ENCODE data around the gene CPLANE1. TPM values are rescaled to one million over a fixed set of nuclear protein-coding genes. Genes with fewer than 3 reads are reported as not detected.

Gene CPLANE1
- total RNA-seq, 1 donor from 2014 or later, result 13.1 TPM

DNA sequence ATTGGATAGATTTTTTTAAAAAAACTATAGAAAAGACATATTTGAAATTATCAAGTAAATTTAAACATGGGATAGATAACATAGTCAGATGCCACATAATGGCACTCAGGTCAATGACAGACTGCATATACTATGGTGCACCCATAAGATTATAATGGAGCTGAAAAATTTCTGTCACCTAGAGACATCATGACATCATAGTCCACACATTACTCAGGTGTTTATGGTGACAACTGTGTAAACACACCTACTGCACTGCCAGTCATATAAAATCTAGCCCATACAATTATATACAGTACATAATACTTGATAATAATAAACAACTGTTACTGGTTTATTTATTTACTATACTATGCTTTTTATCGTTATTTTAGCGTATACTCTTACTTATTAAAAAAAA lies 58.6 kb downstream of the CPLANE1 start:
- no peaks in the 10 kb centered on the region for H3K27me3 ChIP-seq
- H3K27ac ChIP-seq, result no peak overlapping the region
- no peak overlapping the region for H3K4me3 ChIP-seq
- TF ChIP-seq, protein P1, sequence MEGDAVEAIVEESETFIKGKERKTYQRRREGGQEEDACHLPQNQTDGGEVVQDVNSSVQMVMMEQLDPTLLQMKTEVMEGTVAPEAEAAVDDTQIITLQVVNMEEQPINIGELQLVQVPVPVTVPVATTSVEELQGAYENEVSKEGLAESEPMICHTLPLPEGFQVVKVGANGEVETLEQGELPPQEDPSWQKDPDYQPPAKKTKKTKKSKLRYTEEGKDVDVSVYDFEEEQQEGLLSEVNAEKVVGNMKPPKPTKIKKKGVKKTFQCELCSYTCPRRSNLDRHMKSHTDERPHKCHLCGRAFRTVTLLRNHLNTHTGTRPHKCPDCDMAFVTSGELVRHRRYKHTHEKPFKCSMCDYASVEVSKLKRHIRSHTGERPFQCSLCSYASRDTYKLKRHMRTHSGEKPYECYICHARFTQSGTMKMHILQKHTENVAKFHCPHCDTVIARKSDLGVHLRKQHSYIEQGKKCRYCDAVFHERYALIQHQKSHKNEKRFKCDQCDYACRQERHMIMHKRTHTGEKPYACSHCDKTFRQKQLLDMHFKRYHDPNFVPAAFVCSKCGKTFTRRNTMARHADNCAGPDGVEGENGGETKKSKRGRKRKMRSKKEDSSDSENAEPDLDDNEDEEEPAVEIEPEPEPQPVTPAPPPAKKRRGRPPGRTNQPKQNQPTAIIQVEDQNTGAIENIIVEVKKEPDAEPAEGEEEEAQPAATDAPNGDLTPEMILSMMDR (IDR thresholded peaks at IDR 0.05), result no peak
- no peak for DNase-seq (ENCODE audit: low spot score in 2 of 2)
- H3K36me3 ChIP-seq, result peaks cover 46 to 72% of the 10 kb centered on the region in 2 donors
- intact Hi-C loops (cut with DNase I), result no loop called here
- H3K9me3 ChIP-seq, result no peaks in the 10 kb centered on the region
- no peaks in the 10 kb centered on the region for H3K4me1 ChIP-seq

DNA sequence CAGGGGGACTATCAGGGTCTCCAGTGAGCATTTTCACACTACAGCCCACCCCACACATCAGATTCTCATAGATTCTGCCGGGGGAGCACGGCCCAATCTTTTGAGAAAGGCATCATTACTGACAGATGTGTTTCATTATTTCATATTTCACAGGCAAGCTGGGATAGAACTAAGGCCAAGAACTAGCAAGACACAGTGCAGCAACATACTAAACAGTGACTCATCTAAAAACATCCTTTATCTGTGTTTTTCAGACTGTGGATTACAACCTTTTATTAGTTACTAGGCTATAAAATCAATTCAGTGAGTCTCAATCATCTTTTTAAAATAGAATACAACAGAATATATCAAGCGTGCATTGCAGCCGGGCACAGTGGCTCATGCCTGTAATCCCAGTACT lies 59.8 kb downstream of the CPLANE1 start:
- intact Hi-C loops (cut with DNase I), result loop anchor here (10.0 kb wide), 1 partner anchor 135 kb away; no protein-coding TSS in a partner anchor
- H3K36me3 ChIP-seq, result peaks cover 41 to 68% of the 10 kb centered on the region in 2 donors
- TF ChIP-seq, protein P1 (IDR thresholded peaks at IDR 0.05), result no peak

DNA sequence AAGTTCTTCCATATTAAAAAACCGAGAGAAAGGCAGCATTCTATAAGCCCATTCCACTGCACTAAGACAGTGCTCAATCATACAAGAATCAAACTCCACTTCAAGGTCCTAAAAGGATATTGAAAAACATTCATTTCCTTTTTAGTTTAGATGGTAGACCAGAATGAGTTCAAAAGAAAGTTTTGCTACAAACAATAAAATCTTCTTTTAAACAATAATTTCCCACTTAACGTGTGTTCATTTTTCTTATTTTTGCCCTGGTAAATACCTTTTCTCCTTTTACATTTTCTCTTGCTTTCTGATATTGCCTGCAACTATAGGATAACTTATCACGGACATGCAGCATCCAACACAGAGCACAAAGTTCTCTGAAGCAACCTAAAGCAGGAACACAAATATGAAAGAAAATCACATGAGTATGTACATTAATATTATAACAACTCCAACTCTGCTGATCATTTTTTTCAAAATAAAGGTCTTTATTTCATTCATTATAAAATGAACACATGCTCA lies 61.7 kb downstream of the CPLANE1 start:
- H3K9me3 ChIP-seq, result no peaks in the 10 kb centered on the region
- peaks cover 37 to 77% of the 10 kb centered on the region in 2 donors for H3K36me3 ChIP-seq
- TF ChIP-seq, protein P1 (IDR thresholded peaks at IDR 0.05), result no peak
- no peak overlapping the region for H3K4me3 ChIP-seq
- H3K4me1 ChIP-seq, result no peaks in the 10 kb centered on the region
- H3K27ac ChIP-seq, result no peak overlapping the region
- intact Hi-C loops (cut with DNase I), result loop anchor here (10.0 kb wide), 1 partner anchor 137 kb away; no protein-coding TSS in a partner anchor
- DNase-seq (ENCODE audit: low spot score in 2 of 2), result no peak
- no peaks in the 10 kb centered on the region for H3K27me3 ChIP-seq

More for the DNA sequence above, 59.8 kb downstream of the CPLANE1 start:
- Histone ChIP-seq H3K4me1 (no peaks in the 10 kb centered on the region), H3K27ac (no peak overlapping the region), H3K27me3 (no peaks in the 10 kb centered on the region), H3K4me3 (no peak overlapping the region), H3K9me3 (no peaks in the 10 kb centered on the region)
- no peak for DNase-seq (ENCODE audit: low spot score in 2 of 2)

DNA sequence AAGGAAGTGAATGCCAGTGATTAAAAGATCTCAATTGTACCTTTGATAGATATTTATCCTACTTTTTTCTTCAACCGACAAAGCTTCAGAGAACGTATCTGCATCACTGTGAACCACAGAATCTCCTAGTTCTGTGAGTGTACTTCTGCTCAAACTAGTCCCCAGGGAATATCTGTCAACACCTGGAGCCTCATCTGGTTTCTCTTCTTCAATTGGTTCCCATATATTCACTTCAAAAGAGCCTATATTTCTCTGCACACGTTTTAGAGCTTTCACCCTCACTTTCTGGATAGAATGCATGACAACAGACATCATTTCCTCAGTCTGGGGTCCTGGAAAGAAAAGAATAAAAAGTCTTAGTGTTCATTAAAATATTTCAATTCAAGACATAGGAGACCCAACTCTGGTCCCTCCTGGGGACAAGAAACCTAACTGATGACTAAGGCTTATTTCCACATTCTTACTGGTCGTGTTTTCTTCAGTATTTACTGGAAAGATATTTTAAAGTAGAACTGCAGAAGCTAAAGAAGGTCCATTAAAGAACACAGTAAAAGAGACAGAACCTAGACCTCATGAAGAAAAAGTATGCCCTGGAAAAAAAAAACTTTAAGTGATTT lies 64.3 kb downstream of the CPLANE1 start:
- intact Hi-C loops (cut with DNase I), result loop anchor here (10.0 kb wide), 1 partner anchor 140 kb away; no protein-coding TSS in a partner anchor
- Histone ChIP-seq H3K4me1 (no peaks in the 10 kb centered on the region), H3K9me3 (no peaks in the 10 kb centered on the region), H3K27ac (no peak overlapping the region), H3K27me3 (no peaks in the 10 kb centered on the region), H3K36me3 (peaks cover 36 to 66% of the 10 kb centered on the region in 2 donors), H3K4me3 (no peak overlapping the region)
- TF ChIP-seq, protein P1 (IDR thresholded peaks at IDR 0.05), result no peak
- no peak for DNase-seq (ENCODE audit: low spot score in 2 of 2)

DNA sequence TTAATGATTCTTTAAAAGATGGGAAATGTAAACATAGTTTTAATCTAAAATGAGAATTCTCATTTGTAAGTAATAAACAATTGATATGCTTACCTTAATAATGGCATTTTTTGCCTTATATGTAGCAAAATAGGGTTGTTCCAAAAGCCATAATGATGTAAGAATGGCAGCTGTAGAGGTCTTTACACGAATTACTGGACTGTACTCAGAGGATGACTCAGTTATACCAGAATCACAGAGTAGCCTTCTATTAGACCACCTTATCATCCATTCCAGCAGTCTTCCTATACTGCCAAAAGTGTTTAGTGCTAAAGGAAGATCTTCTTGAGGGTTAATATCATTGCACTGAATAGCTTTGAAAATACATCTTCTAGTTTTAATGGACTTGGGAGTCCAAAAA lies 66.5 kb downstream of the CPLANE1 start:
- no peak for DNase-seq (ENCODE audit: low spot score in 2 of 2)
- no peaks in the 10 kb centered on the region for H3K27me3 ChIP-seq
- intact Hi-C loops (cut with DNase I), result loop anchor here (10.0 kb wide), 1 partner anchor 142 kb away; no protein-coding TSS in a partner anchor
- no peak overlapping the region for H3K27ac ChIP-seq
- TF ChIP-seq, protein P1 (IDR thresholded peaks at IDR 0.05), result no peak
- no peaks in the 10 kb centered on the region for H3K9me3 ChIP-seq
- H3K36me3 ChIP-seq, result peaks cover 46 to 73% of the 10 kb centered on the region in 2 donors
- H3K4me3 ChIP-seq, result no peak overlapping the region
- no peaks in the 10 kb centered on the region for H3K4me1 ChIP-seq

Measured in ascending aorta (tissue), 2 donors.